Fibroblast of lung (primary cell): ENCODE results near the gene CTF1. TPM values are rescaled to one million over a fixed set of nuclear protein-coding genes. Genes with fewer than 3 reads are reported as not detected.

Experiments used
- DNase-seq, 2 donors: peaks; one replicate each; pipeline versions ENCODE4 v3.0.0 to v3.0.0-alpha.2; 2010; ENCODE audit warnings: low read depth in 2 of 2
- H2AFZ ChIP-seq: 2 replicates; pipeline ENCODE4 v1.5.1; 2012; ENCODE audit warnings: low read length, control low read depth, inconsistent platforms
- H3K27ac ChIP-seq: 2 replicates; pipeline ENCODE4 v1.5.1; 2011; ENCODE audit warnings: low read length, control low read depth; ENCODE audit not compliant: insufficient read depth
- H3K27me3 ChIP-seq: 2 replicates; pipeline ENCODE4 v1.5.1; 2011; ENCODE audit warnings: mild to moderate bottlenecking, low read length; ENCODE audit not compliant: control insufficient read depth, insufficient read depth
- H3K36me3 ChIP-seq: 2 replicates; pipeline ENCODE4 v1.5.1; 2011; ENCODE audit warnings: low read length; ENCODE audit not compliant: control insufficient read depth, insufficient read depth
- H3K4me1 ChIP-seq: 2 replicates; pipeline ENCODE4 v1.5.1; 2011; ENCODE audit warnings: low read length; ENCODE audit not compliant: control insufficient read depth, insufficient read depth; ENCODE audit errors: extremely low read depth
- H3K4me2 ChIP-seq: 2 replicates; pipeline ENCODE4 v1.5.1; 2011; ENCODE audit warnings: low read length, control low read depth; ENCODE audit not compliant: insufficient read depth; ENCODE audit errors: extremely low read depth
- H3K4me3 ChIP-seq, 4 experiments: fragments of 200-600 bp in 1 of 4; sonication (generic) in 1 of 4; replicated peaks in 1 of 4; 2 replicates each; pipeline ENCODE4 v1.5.1; 2011 to 2016; ENCODE audit warnings: low read length in 4 of 4, low read depth in 3 of 4, mild to moderate bottlenecking in 3 of 4, control low read depth in 2 of 4, inconsistent platforms in 1 of 4, mixed read lengths in 1 of 4; ENCODE audit not compliant: insufficient read depth in 1 of 4; ENCODE audit errors: control extremely low read depth in 1 of 4
- H3K79me2 ChIP-seq: 2 replicates; pipeline ENCODE4 v1.5.1; 2012; ENCODE audit warnings: mild to moderate bottlenecking, low read length, inconsistent platforms; ENCODE audit not compliant: control insufficient read depth, insufficient read depth
- H3K9ac ChIP-seq: 2 replicates; pipeline ENCODE4 v1.5.1; 2011; ENCODE audit warnings: mild to moderate bottlenecking, low read length, control low read depth; ENCODE audit not compliant: insufficient read depth
- H3K9me3 ChIP-seq: 2 replicates; pipeline ENCODE4 v1.5.1; 2012; ENCODE audit warnings: low read depth, low read length; ENCODE audit not compliant: control insufficient read depth, insufficient read depth
- H4K20me1 ChIP-seq: 2 replicates; pipeline ENCODE4 v1.5.1; 2011; ENCODE audit warnings: low read length; ENCODE audit not compliant: control insufficient read depth, insufficient read depth; ENCODE audit errors: extremely low read depth
- CTCF ChIP-seq, 2 donors: IDR thresholded peaks in 1 of 2; conservative IDR thresholded peaks in 1 of 2; 1 replicate in 1 of 2; 2 replicates in 1 of 2; pipeline ENCODE4 v1.5.1; 2011 to 2012; ENCODE audit warnings: low read length in 2 of 2, control low read depth in 1 of 2, inconsistent platforms in 1 of 2, low read depth in 1 of 2, mild to moderate bottlenecking in 1 of 2
- EZH2 ChIP-seq: IDR thresholded peaks from 2 replicates; pipeline ENCODE4 v1.5.1; 2012; ENCODE audit warnings: low read length, control low read depth, mild to moderate bottlenecking; ENCODE audit errors: missing control alignments
- polyA minus RNA-seq: library from RNA; depleted of rRNA, polyadenylated mRNA; stranded (reverse); fragments of >200 nt; gene quantifications from 2 replicates; pipeline ENCODE4 v1.2.3, GENCODE V29; 2011; ENCODE audit warnings: low replicate concordance
- polyA plus RNA-seq, 2 donors: library from polyadenylated mRNA; depleted of rRNA in 1 of 2; stranded (reverse) in 1 of 2; unstranded in 1 of 2; fragments of >200 nt; gene quantifications; 2 replicates each; pipeline ENCODE4 v1.2.1, GENCODE V29; 2011 to 2012; ENCODE audit warnings: missing spikeins in 1 of 2
- total RNA-seq: library from RNA; depleted of rRNA; stranded (reverse); fragments of >200 nt; gene quantifications from 2 replicates; pipeline ENCODE4 v1.2.1, GENCODE V29; 2014

CTF1 gene
- total RNA-seq (1.8 and 5.3 TPM in 2 replicates), polyA plus RNA-seq (8.8 and 9.8 TPM in 2 replicates), polyA minus RNA-seq (19.1 and 31.8 TPM in 2 replicates)
- 9.3 and 10.5 TPM in 2 replicates for polyA plus RNA-seq (2012)

DNA sequence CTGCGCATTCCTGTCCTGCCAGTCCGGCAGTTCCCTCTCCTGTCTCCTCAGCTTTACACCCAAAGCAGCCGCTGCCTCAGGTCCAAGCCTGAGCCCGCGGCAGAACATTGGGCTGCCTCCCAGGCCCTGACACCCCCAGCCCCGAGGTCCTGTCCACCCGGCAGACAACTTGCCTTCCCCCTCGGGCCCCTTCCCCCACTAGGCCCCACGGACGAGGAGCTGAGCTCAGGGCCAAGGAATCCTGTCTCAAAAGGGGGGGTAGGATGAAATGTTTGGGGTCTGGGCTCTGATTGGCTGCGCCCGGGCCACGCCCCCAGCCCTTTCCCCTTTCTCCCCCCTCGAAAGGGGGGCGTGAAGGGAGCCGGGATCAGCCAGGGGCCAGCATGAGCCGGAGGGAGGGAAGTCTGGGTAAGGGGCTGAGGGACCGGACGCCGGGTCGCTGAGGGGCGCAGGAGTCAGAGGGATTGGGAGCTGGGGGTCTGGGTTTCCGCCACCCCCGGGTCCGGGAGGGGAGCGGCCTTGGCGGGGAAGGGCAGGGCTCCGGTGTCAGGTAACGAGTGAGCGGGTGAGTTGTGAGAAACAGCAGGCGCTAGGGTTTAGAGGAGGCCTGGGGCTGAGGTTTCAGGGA, at the start of gene CTF1:
TSS of gene CTF1 (plus strand) at position 354 of the 628 bp plus-strand sequence. CDS start at position 384, 30 bp downstream.
- peak; percentile 88 for DNase-seq
- Histone ChIP-seq H3K9me3 (no peaks in the 10 kb centered on the region), H3K79me2 (peaks cover 12% of the 10 kb centered on the region), H3K4me2 (peak within 1 kb of the TSS; percentile 88), H3K27me3 (no peaks in the 10 kb centered on the region), H2AFZ (peak within 1 kb of the TSS; percentile 11), H3K36me3 (peaks cover 1% of the 10 kb centered on the region), H4K20me1 (no peaks in the 10 kb centered on the region), H3K27ac (peak within 1 kb of the TSS; percentile 96), H3K4me3 (peak within 1 kb of the TSS; percentile 52 to 80 (median 62)), H3K4me1 (peaks cover 26% of the 10 kb centered on the region), H3K9ac (peak within 1 kb of the TSS; percentile 81)
- no peak for TF ChIP-seq EZH2
- TF ChIP-seq CTCF (conservative IDR thresholded peaks at IDR 0.05 in 1 of 2, IDR thresholded peaks at IDR 0.05 in 1 of 2; ENCODE audit: low read depth in 1 of 2, low read length in 2 of 2), result no peak

DNA sequence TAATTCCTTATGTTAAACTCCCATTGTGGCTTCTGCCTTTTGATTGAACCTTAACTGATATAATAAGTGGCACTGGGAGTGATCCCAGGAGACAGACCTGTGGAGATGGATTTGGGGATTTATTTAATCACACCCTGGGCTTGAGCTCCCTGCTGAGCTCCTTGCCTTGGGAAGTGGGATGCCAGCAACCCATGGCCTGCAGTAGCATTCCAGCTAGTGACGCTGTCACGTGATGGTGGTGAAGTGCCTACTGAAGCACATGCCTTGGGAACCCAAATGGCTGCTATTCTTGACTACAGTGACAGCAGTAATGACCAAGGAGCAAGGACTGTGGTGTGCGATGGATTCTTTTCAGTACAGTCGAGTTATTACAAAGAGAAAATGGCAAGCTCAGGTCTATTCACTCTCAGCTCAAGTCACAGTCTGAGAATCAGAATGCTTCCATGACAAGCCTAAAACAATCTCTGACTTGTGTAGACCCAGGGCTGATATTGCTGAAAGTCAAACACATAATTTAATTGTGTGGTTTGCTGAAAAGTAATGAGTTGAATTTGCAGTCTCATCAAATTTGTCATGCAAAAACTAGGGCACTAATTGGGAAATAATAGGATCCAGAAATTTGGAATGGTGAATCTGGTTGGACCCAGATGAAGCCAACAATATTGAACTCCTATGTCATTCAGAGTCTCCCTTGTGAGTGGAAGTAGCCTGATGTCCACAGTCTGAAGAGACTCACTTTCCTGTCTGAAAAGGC, 49.6 kb upstream of the CTF1 start:
- no peak for TF ChIP-seq EZH2
- TF ChIP-seq CTCF (conservative IDR thresholded peaks at IDR 0.05 in 1 of 2, IDR thresholded peaks at IDR 0.05 in 1 of 2; ENCODE audit: low read depth in 1 of 2, low read length in 2 of 2), result no peak
- Histone ChIP-seq H3K36me3 (no peaks in the 10 kb centered on the region), H2AFZ (no peak overlapping the region), H3K79me2 (no peaks in the 10 kb centered on the region), H3K27ac (no peak overlapping the region), H3K27me3 (no peaks in the 10 kb centered on the region), H3K4me1 (peaks cover 3% of the 10 kb centered on the region), H3K9ac (no peak overlapping the region), H4K20me1 (no peaks in the 10 kb centered on the region), H3K9me3 (no peaks in the 10 kb centered on the region), H3K4me2 (no peak overlapping the region), H3K4me3 (no peak overlapping the region)
- no peak for DNase-seq

GRCh38 chr16:30850246-30850645, 46.2 kb upstream of the CTF1 start:
- Histone ChIP-seq H3K79me2 (no peaks in the 10 kb centered on the region), H3K4me2 (no peak overlapping the region), H3K4me3 (no peak overlapping the region), H2AFZ (no peak overlapping the region), H3K27ac (no peak overlapping the region), H3K4me1 (peaks cover under 1% of the 10 kb centered on the region), H3K9me3 (no peaks in the 10 kb centered on the region), H3K36me3 (no peaks in the 10 kb centered on the region), H3K27me3 (no peaks in the 10 kb centered on the region), H3K9ac (no peak overlapping the region), H4K20me1 (no peaks in the 10 kb centered on the region)
- no peak for TF ChIP-seq EZH2
- TF ChIP-seq CTCF (conservative IDR thresholded peaks at IDR 0.05 in 1 of 2, IDR thresholded peaks at IDR 0.05 in 1 of 2; ENCODE audit: low read depth in 1 of 2, low read length in 2 of 2), result no peak
- DNase-seq, result no peak
